GM23338 (cell line): ENCODE data around the gene MLXIPL.

Experiments
- CREB1 ChIP-seq: fragments of 250-450 bp; sonication (Bioruptor Pico); IDR thresholded peaks from 2 replicates; pipeline ENCODE4 v1.5.0; 2020; ENCODE audit warnings: low read depth, mild to moderate bottlenecking, moderate library complexity
- EZH2 ChIP-seq: fragments of 200-600 bp; sonication (generic); IDR thresholded peaks from one replicate; pipeline ENCODE4 v1.8.0; 2017; ENCODE audit warnings: antibody characterized with exemption, mild to moderate bottlenecking, low read depth; ENCODE audit not compliant: unreplicated experiment
- EZH2phosphoT487 ChIP-seq: fragments of 200-600 bp; sonication (generic); IDR thresholded peaks from one replicate; pipeline ENCODE4 v1.8.1; 2018; ENCODE audit warnings: antibody characterized with exemption; ENCODE audit not compliant: unreplicated experiment
- JUNB ChIP-seq: IDR thresholded peaks from one replicate; pipeline ENCODE4 v1.6.1; 2016; ENCODE audit warnings: antibody characterized with exemption; ENCODE audit not compliant: unreplicated experiment
- POLR2AphosphoS5 ChIP-seq: IDR thresholded peaks from 2 replicates; pipeline ENCODE4 v1.6.1; 2016; ENCODE audit warnings: antibody characterized with exemption, low read depth
- STAT1 ChIP-seq: IDR thresholded peaks from one replicate; pipeline ENCODE4 v1.6.1; 2016; ENCODE audit warnings: antibody characterized with exemption; ENCODE audit not compliant: unreplicated experiment
- ZNF114 ChIP-seq: fragments of 250-450 bp; sonication (Bioruptor Pico); IDR thresholded peaks from 2 replicates; pipeline ENCODE4 v1.5.0; 2020; ENCODE audit warnings: mild to moderate bottlenecking, moderate library complexity
- ZNF331 ChIP-seq: fragments of 250-450 bp; sonication (Bioruptor Pico); IDR thresholded peaks from 2 replicates; pipeline ENCODE4 v1.5.0; 2020; ENCODE audit warnings: low read depth, mild to moderate bottlenecking, moderate library complexity
- TF ChIP-seq, protein P1 (sequence below), 2 experiments: fragments of 200-600 bp in 1 of 2; sonication (generic) in 1 of 2; conservative IDR thresholded peaks; 2 replicates each; pipeline versions ENCODE4 v1.5.1 to v1.6.1; 2016 to 2017; ENCODE audit warnings: antibody characterized with exemption in 2 of 2, low read depth in 2 of 2, mild to moderate bottlenecking in 2 of 2, moderate library complexity in 1 of 2
- TF ChIP-seq, protein P2 (sequence below): IDR thresholded peaks from 2 replicates; pipeline ENCODE4 v1.6.1; 2016; ENCODE audit warnings: antibody characterized with exemption
- TF ChIP-seq, protein P3 (sequence below): IDR thresholded peaks from one replicate; pipeline ENCODE4 v1.6.1; 2018; ENCODE audit warnings: antibody characterized with exemption; ENCODE audit not compliant: unreplicated experiment
- TF ChIP-seq, protein P4 (sequence below): fragments of 250-450 bp; sonication (Bioruptor Pico); IDR thresholded peaks from 2 replicates; pipeline ENCODE4 v1.5.0; 2020; ENCODE audit warnings: mild to moderate bottlenecking, moderate library complexity

DNA sequence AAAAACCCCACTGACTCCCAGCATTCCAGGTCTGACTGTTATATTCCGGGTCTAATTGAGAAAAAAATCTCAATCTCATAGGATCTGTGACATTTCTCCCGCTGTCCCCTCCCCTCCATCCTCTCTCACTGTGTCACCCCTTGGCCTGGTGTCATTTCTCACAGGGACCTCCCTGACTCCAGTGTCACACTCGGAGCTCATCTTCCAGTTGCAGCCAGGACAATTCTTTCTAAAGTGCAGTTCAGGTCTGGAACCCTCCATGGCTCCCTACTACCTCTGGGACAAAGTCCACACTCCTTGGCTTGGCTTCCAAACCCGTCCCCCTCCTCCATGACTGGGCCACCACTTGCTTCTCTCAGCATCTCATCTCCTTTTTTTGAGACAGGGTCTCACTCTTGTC, 14.2 kb downstream of the MLXIPL start:
- TF ChIP-seq, protein P1, sequence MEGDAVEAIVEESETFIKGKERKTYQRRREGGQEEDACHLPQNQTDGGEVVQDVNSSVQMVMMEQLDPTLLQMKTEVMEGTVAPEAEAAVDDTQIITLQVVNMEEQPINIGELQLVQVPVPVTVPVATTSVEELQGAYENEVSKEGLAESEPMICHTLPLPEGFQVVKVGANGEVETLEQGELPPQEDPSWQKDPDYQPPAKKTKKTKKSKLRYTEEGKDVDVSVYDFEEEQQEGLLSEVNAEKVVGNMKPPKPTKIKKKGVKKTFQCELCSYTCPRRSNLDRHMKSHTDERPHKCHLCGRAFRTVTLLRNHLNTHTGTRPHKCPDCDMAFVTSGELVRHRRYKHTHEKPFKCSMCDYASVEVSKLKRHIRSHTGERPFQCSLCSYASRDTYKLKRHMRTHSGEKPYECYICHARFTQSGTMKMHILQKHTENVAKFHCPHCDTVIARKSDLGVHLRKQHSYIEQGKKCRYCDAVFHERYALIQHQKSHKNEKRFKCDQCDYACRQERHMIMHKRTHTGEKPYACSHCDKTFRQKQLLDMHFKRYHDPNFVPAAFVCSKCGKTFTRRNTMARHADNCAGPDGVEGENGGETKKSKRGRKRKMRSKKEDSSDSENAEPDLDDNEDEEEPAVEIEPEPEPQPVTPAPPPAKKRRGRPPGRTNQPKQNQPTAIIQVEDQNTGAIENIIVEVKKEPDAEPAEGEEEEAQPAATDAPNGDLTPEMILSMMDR (conservative IDR thresholded peaks at IDR 0.05; ENCODE audit: low read depth in 2 of 2), result no peak
- TF ChIP-seq POLR2AphosphoS5 (no peak), CREB1 (CRISPR knock-in tag) (no peak), EZH2 (no peak), EZH2phosphoT487 (no peak), JUNB (no peak), STAT1 (no peak), ZNF114 (CRISPR knock-in tag) (no peak), ZNF331 (CRISPR knock-in tag) (no peak)
- TF ChIP-seq, protein P2, sequence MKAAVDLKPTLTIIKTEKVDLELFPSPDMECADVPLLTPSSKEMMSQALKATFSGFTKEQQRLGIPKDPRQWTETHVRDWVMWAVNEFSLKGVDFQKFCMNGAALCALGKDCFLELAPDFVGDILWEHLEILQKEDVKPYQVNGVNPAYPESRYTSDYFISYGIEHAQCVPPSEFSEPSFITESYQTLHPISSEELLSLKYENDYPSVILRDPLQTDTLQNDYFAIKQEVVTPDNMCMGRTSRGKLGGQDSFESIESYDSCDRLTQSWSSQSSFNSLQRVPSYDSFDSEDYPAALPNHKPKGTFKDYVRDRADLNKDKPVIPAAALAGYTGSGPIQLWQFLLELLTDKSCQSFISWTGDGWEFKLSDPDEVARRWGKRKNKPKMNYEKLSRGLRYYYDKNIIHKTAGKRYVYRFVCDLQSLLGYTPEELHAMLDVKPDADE, result no peak
- TF ChIP-seq, protein P3, sequence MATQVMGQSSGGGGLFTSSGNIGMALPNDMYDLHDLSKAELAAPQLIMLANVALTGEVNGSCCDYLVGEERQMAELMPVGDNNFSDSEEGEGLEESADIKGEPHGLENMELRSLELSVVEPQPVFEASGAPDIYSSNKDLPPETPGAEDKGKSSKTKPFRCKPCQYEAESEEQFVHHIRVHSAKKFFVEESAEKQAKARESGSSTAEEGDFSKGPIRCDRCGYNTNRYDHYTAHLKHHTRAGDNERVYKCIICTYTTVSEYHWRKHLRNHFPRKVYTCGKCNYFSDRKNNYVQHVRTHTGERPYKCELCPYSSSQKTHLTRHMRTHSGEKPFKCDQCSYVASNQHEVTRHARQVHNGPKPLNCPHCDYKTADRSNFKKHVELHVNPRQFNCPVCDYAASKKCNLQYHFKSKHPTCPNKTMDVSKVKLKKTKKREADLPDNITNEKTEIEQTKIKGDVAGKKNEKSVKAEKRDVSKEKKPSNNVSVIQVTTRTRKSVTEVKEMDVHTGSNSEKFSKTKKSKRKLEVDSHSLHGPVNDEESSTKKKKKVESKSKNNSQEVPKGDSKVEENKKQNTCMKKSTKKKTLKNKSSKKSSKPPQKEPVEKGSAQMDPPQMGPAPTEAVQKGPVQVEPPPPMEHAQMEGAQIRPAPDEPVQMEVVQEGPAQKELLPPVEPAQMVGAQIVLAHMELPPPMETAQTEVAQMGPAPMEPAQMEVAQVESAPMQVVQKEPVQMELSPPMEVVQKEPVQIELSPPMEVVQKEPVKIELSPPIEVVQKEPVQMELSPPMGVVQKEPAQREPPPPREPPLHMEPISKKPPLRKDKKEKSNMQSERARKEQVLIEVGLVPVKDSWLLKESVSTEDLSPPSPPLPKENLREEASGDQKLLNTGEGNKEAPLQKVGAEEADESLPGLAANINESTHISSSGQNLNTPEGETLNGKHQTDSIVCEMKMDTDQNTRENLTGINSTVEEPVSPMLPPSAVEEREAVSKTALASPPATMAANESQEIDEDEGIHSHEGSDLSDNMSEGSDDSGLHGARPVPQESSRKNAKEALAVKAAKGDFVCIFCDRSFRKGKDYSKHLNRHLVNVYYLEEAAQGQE, result no peak
- TF ChIP-seq, protein P4, sequence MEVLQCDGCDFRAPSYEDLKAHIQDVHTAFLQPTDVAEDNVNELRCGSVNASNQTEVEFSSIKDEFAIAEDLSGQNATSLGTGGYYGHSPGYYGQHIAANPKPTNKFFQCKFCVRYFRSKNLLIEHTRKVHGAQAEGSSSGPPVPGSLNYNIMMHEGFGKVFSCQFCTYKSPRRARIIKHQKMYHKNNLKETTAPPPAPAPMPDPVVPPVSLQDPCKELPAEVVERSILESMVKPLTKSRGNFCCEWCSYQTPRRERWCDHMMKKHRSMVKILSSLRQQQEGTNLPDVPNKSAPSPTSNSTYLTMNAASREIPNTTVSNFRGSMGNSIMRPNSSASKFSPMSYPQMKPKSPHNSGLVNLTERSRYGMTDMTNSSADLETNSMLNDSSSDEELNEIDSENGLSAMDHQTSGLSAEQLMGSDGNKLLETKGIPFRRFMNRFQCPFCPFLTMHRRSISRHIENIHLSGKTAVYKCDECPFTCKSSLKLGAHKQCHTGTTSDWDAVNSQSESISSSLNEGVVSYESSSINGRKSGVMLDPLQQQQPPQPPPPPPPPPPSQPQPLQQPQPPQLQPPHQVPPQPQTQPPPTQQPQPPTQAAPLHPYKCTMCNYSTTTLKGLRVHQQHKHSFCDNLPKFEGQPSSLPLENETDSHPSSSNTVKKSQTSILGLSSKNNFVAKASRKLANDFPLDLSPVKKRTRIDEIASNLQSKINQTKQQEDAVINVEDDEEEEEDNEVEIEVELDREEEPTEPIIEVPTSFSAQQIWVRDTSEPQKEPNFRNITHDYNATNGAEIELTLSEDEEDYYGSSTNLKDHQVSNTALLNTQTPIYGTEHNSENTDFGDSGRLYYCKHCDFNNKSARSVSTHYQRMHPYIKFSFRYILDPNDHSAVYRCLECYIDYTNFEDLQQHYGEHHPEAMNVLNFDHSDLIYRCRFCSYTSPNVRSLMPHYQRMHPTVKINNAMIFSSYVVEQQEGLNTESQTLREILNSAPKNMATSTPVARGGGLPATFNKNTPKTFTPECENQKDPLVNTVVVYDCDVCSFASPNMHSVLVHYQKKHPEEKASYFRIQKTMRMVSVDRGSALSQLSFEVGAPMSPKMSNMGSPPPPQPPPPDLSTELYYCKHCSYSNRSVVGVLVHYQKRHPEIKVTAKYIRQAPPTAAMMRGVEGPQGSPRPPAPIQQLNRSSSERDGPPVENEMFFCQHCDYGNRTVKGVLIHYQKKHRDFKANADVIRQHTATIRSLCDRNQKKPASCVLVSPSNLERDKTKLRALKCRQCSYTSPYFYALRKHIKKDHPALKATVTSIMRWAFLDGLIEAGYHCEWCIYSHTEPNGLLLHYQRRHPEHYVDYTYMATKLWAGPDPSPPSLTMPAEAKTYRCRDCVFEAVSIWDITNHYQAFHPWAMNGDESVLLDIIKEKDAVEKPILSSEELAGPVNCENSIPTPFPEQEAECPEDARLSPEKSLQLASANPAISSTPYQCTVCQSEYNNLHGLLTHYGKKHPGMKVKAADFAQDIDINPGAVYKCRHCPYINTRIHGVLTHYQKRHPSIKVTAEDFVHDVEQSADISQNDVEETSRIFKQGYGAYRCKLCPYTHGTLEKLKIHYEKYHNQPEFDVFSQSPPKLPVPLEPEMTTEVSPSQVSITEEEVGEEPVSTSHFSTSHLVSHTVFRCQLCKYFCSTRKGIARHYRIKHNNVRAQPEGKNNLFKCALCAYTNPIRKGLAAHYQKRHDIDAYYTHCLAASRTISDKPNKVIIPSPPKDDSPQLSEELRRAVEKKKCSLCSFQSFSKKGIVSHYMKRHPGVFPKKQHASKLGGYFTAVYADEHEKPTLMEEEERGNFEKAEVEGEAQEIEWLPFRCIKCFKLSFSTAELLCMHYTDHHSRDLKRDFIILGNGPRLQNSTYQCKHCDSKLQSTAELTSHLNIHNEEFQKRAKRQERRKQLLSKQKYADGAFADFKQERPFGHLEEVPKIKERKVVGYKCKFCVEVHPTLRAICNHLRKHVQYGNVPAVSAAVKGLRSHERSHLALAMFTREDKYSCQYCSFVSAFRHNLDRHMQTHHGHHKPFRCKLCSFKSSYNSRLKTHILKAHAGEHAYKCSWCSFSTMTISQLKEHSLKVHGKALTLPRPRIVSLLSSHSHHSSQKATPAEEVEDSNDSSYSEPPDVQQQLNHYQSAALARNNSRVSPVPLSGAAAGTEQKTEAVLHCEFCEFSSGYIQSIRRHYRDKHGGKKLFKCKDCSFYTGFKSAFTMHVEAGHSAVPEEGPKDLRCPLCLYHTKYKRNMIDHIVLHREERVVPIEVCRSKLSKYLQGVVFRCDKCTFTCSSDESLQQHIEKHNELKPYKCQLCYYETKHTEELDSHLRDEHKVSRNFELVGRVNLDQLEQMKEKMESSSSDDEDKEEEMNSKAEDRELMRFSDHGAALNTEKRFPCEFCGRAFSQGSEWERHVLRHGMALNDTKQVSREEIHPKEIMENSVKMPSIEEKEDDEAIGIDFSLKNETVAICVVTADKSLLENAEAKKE, result no peak
